Naive B cell (primary cell): ENCODE measurements around the gene DDTL. TPM values are rescaled to one million over a fixed set of nuclear protein-coding genes. Genes with fewer than 3 reads are reported as not detected.

Experiments
- ATAC-seq, 2 donors: fragments of 150-1000 bp; cut with Tn5 transposase; 2 replicates each; pipeline ENCODE4 v1.10.0; 2021; ENCODE audit warnings: low read depth in 2 of 2, mild to moderate bottlenecking in 2 of 2, moderate library complexity in 2 of 2
- DNase-seq: peaks from one replicate; pipeline ENCODE4 v3.0.0; 2022
- H3K27ac Mint-ChIP-seq, 6 donors: one replicate each; pipeline ENCODE4 v1.8.0; 2020 to 2022; ENCODE audit warnings: mild to moderate bottlenecking in 6 of 6, mixed read lengths in 6 of 6, moderate library complexity in 5 of 6, inconsistent platforms in 2 of 6
- H3K27me3 Mint-ChIP-seq, 3 donors: one replicate each; pipeline ENCODE4 v1.8.0; 2021 to 2022; ENCODE audit warnings: mixed read lengths in 3 of 3, mild to moderate bottlenecking in 1 of 3
- H3K36me3 Mint-ChIP-seq, 2 donors: one replicate each; pipeline ENCODE4 v1.8.0; 2020 to 2022; ENCODE audit warnings: mixed read lengths in 2 of 2, inconsistent platforms in 1 of 2, mild to moderate bottlenecking in 1 of 2
- H3K4me1 Mint-ChIP-seq, 3 donors: one replicate each; pipeline ENCODE4 v1.8.0; 2020 to 2022; ENCODE audit warnings: mixed read lengths in 3 of 3, inconsistent platforms in 1 of 3, mild to moderate bottlenecking in 1 of 3, moderate library complexity in 1 of 3
- H3K4me3 Mint-ChIP-seq, 8 donors: one replicate each; pipeline ENCODE4 v1.8.0; 2020 to 2022; ENCODE audit warnings: mild to moderate bottlenecking in 8 of 8, mixed read lengths in 8 of 8, moderate library complexity in 8 of 8, inconsistent platforms in 2 of 8
- H3K9me3 Mint-ChIP-seq, 7 donors: one replicate each; pipeline ENCODE4 v1.8.0; 2020 to 2022; ENCODE audit warnings: mixed read lengths in 7 of 7, mild to moderate bottlenecking in 5 of 7, inconsistent platforms in 2 of 7, moderate library complexity in 1 of 7
- polyA plus RNA-seq, 6 donors: library from polyadenylated mRNA; unstranded; fragments of 300-500 nt; fragmentation: Illumina TruSeq; gene quantifications; one replicate each; pipeline ENCODE4 v1.2.3, GENCODE V29; 2021; ENCODE audit warnings: low read depth in 6 of 6

The DDTL gene
- polyA plus RNA-seq, 6 donors from 2014 or later, result 0.89 to 5.3 (median 1.3) TPM

DNA sequence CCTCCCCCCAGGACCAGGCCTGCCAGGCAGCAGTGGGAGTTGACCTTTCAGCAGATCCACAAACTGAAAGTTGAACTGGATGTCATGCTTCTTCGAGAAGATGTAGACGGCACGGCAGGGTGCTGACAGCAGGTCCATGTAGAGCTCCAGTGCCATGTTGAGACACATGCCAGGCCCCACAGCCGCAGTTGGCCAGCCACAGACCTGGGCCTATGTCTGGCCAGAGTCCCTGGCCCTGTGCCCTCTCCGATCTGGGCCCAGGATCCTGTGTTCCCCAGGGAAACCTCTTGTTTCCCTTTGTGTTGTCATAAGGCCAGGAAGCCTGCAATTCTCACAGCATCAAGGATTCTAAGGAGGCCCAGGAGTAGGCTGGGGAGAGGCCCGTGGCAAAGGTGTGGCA lies 38.5 kb downstream of the DDTL start, which contains the start of gene GSTT4:
Gene GSTT4, minus strand, starts transcription at position 253 of the 400 bp plus-strand sequence. Its CDS starts 97 bp downstream, at position 156.
- Mint-ChIP-seq H3K9me3 (no peaks in the 10 kb centered on the region), H3K36me3 (no peaks in the 10 kb centered on the region), H3K4me3 (no peak within 1 kb of the TSS), H3K27ac (peak within 1 kb of the TSS in 1 of 6 donors; percentile 27), H3K27me3 (peaks cover 0 to 19% (median 10%) of the 10 kb centered on the region in 3 donors), H3K4me1 (peaks cover 0 to 7% (median under 1%) of the 10 kb centered on the region in 3 donors)
- ATAC-seq, result no peak
- no peak for DNase-seq

DNA sequence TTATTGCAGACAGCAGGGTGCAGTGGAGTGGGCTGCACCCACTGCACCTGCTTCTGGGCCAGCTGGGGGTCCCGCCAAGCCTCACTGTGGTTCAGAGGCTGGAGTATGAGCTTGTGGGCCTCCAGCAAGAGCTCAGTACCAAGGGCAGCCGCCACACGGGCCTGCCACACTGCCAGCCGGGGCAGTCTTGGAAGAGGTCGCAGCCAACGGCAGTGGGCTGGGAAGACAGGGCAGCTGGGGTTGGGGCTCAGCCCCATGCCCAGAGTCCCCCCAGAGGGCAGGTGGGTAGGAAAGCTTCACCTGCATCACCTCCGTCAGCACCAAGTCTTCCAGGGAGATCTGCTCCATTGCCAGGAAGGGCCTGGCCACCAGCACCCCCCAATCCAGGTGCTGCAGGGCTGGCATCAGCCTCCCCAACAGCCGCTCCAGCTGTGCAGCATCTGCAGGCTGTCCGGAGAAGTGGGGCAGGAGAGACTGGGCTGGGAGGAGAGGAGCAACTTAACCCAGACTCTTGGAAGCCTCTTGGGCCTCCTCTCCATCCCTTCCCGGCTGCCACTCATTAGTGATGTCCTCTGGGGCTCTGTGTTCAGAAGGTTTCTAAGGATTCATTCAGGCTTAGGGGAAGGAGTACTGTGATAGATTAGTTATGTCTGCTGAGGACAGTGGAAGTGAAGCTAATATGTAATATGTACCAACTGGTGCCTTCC lies 39.7 kb downstream of the DDTL start:
- H3K27ac Mint-ChIP-seq, result peak overlapping the region in 1 of 6 donors; percentile 27
- DNase-seq, result no peak
- no peak for ATAC-seq
- H3K9me3 Mint-ChIP-seq, result peaks cover 0 to 4% (median 0%) of the 10 kb centered on the region in 7 donors
- peaks cover 6 to 18% (median 7%) of the 10 kb centered on the region in 3 donors for H3K4me1 Mint-ChIP-seq
- no peaks in the 10 kb centered on the region for H3K36me3 Mint-ChIP-seq
- no peak overlapping the region for H3K4me3 Mint-ChIP-seq
- peaks cover 0 to 17% (median 10%) of the 10 kb centered on the region in 3 donors for H3K27me3 Mint-ChIP-seq

DNA sequence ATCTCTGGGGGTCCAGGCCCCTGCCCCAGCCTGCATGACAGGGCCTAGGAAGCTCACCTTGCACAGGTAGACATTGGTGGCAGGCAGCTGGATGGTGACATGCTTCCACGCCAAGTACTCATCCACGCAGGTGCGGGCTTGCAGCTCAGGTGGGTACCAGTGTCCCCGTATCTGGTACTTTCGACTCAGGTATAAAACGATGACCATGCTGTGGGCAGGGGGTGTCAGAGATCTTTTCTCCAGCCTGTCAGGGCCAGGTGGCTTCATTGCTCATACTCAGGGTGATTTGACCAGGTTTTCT lies 40.2 kb downstream of the DDTL start:
- Mint-ChIP-seq H3K4me1 (peaks cover 7 to 23% (median 8%) of the 10 kb centered on the region in 3 donors), H3K9me3 (peaks cover 0 to 4% (median 0%) of the 10 kb centered on the region in 7 donors), H3K27ac (no peak overlapping the region), H3K4me3 (no peak overlapping the region), H3K27me3 (peaks cover 0 to 12% (median 5%) of the 10 kb centered on the region in 3 donors), H3K36me3 (no peaks in the 10 kb centered on the region)
- ATAC-seq, result no peak
- DNase-seq, result no peak

DNA sequence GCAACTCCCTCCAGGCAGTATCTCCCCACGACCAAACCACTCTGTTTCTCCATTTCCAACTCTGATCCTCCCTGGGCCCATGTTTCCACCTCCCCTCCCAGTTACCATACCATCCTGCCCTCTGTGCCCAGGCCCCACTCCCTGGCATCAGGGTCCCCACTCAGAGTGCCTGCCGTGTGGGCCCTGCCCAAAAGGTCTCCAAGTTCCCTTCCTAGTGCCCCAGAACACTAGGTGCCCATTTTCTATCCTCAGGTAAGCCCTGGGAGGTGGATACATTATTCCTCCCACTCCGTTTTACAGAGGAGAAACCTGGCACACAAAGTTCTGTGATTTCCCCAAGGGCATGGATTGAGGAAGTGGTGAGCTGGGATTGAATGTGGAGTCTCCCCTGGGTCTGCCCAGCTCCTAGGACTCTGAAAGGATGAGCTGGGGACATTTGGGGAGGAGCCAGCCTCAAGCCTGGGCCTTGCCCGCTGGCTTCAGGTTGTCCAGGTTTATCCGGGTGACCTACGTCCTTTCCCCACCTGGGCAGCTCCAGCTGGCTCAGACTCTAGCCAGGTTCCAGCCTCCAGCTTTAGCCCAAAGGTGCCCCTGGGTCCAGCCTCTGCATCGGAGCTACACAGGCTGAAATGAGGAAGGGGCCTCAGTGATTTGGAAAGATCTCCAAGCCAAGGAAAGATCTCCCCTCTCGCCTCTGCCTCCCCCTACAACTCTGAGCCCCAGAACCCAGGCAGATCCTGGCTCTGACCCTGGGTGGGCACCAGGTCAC lies 40.7 kb downstream of the DDTL start:
- Mint-ChIP-seq H3K4me1 (peaks cover 7 to 25% (median 14%) of the 10 kb centered on the region in 3 donors), H3K9me3 (peaks cover 0 to 4% (median 0%) of the 10 kb centered on the region in 7 donors), H3K27ac (no peak overlapping the region), H3K36me3 (no peaks in the 10 kb centered on the region), H3K4me3 (no peak overlapping the region), H3K27me3 (peaks cover 0 to 7% (median 0%) of the 10 kb centered on the region in 3 donors)
- ATAC-seq, result no peak
- DNase-seq, result no peak

DNA sequence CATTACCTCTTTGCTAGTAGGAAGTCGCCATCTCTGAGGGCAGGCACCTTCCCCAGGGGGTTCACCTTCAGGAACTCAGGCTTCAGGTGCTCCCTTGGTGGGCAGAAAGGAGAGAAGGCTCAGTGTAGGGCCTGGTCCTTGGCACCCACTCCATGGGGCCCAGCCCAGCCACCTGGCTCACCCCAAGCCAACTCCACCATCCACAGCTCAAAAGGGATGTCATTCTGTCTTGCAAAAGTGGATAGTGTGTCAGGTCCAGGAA lies 41.3 kb downstream of the DDTL start:
- Mint-ChIP-seq H3K9me3 (peaks cover 0 to 4% (median 0%) of the 10 kb centered on the region in 7 donors), H3K27ac (no peak overlapping the region)

DNA sequence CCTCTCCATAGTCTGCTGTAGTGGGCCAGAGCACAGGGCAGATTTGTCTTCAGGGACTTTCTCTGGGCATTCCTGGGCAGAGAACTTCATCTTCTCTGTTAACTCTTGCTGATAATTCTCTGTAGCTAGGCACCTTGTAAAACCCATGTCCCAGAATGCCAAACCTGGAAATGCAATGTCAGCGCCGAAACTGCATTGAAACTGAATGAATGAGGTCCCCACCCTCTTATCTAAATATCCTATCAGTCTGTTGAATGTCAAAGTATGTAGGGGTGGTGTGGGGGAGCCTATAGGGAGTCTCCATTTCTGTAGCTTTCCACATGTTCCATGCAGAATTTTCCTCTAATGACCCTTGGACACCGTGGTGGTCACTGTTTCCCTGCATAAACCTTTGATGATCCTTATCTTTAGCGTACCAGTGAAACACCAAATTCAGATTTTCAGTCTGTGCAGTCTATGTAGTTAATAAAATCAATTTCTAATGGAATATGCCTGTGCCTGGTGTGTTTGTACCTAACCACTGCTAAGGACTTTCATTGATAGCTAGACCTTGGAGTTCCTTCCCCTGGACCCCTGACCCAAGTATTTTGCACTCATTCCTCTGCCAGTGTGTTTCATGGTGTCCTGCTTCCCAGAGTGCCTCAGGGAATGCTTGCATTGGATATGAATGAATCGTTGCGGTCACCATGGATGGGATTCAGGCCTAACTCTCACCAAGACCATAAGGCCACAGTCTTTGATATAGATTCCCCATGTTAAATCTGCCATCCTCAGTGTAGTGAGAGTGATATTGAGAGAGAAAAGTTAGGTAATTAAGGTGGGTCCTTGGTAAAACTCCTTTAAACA lies 41.9 kb downstream of the DDTL start:
- peak overlapping the region in 1 of 6 donors; percentile 42 for H3K27ac Mint-ChIP-seq
- H3K9me3 Mint-ChIP-seq, result peaks cover 0 to 4% (median 0%) of the 10 kb centered on the region in 7 donors
- peaks cover 0 to 1% (median 0%) of the 10 kb centered on the region in 3 donors for H3K27me3 Mint-ChIP-seq
- H3K4me3 Mint-ChIP-seq, result peak overlapping the region in 2 of 8 donors; percentile 53 to 96
- H3K36me3 Mint-ChIP-seq, result no peaks in the 10 kb centered on the region
- ATAC-seq, result no peak
- peaks cover 7 to 32% (median 17%) of the 10 kb centered on the region in 3 donors for H3K4me1 Mint-ChIP-seq
- DNase-seq, result no peak

More for the DNA sequence above, 41.3 kb downstream of the DDTL start:
- Mint-ChIP-seq H3K27me3 (peaks cover 0 to 7% (median 0%) of the 10 kb centered on the region in 3 donors), H3K36me3 (no peaks in the 10 kb centered on the region), H3K4me3 (no peak overlapping the region), H3K4me1 (peaks cover 7 to 28% (median 16%) of the 10 kb centered on the region in 3 donors)
- DNase-seq (no peak), ATAC-seq (no peak)

DNA sequence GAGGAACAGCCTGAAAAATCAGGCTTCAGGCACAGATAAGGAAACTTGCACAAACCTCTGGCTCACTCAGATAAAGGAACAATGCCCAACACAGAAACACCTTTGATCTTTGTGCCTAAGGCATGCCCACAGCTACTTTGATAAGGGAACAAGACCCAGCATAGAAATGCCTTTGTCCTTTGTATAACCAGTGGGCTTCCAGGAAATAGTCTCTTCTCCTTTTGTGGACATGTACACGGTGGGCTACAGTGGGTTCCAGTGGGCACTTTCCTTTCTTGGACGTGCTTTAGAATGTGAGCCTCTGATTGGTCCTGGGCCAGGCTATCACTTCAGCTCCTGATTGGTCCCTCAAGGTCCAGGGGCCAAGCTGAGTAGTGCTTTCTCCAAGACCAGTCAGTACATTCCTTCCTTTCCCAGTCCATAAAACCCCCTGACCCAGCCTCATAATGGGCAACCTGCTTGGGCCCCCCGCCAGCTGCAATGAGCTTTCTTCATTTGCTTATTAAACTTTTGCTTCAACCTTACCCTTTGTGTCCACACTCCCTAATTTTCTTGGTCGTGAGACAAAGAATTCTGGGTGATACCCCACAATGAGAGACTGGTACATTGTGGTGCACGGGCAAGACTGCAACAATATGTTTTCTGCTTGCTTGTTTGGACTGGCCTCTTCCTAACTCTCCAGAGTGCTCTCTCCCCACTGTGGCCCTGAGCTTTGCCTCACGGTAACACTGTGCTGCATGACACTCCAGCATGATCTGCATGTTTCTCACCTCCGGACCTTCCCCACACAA lies 42.7 kb downstream of the DDTL start:
- no peak for DNase-seq
- Mint-ChIP-seq H3K9me3 (peaks cover 0 to 4% (median 0%) of the 10 kb centered on the region in 7 donors), H3K27ac (peak overlapping the region in 1 of 6 donors; percentile 16), H3K36me3 (no peaks in the 10 kb centered on the region), H3K27me3 (no peaks in the 10 kb centered on the region), H3K4me3 (peak overlapping the region in 4 of 8 donors; percentile 48 to 96 (median 62)), H3K4me1 (peaks cover 10 to 40% (median 17%) of the 10 kb centered on the region in 3 donors)
- ATAC-seq, result no peak

DNA sequence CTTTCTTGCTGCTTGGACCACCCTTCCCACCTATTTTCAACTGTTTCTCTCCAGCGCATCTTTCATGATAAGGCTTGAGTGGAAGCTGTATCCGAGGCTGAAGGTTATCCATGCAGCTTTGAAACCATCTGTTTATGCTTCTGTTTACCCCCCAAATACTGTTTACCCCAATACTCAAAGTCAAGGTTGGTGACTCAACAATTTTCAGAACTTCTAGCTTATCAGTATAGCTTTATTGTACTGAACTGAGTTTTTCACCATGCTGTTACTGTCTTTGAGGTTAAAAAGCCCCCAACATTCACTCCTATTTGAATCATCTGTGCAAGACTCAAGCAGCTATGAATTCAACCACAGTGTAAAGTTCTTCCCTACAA lies 43.3 kb downstream of the DDTL start:
- Mint-ChIP-seq H3K27me3 (no peaks in the 10 kb centered on the region), H3K9me3 (peaks cover 0 to 4% (median 0%) of the 10 kb centered on the region in 7 donors), H3K4me3 (peak overlapping the region; percentile 36 to 97 (median 72)), H3K27ac (peak overlapping the region in 5 of 6 donors; percentile 16 to 98 (median 90)), H3K36me3 (no peaks in the 10 kb centered on the region), H3K4me1 (peaks cover 12 to 46% (median 17%) of the 10 kb centered on the region in 3 donors)
- no peak for ATAC-seq
- no peak for DNase-seq

DNA sequence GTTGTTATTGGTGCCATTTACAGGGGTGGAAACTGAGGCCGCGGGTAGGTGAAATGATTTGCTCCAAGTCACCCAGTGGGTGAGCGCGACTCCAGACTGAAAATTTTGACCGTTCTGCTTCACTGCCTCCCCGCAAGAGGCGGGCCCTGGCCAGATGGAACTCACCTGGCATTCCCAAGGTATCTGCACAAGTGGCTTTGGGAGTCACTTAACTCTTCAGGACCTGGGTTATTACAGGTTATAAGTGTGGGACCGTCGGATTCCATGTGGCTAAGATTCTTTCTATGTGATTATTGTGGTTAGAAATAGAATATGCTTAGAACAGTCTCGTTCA lies 45.0 kb downstream of the DDTL start:
- H3K27ac Mint-ChIP-seq, result peak overlapping the region in 5 of 6 donors; percentile 53 to 100 (median 83)
- peaks cover 0 to 4% of the 10 kb centered on the region in 2 donors for H3K36me3 Mint-ChIP-seq
- ATAC-seq (no peak), DNase-seq (no peak)
- peak overlapping the region; percentile 91 to 99 (median 96) for H3K4me3 Mint-ChIP-seq
- H3K27me3 Mint-ChIP-seq, result no peaks in the 10 kb centered on the region
- peaks cover 12 to 46% (median 17%) of the 10 kb centered on the region in 3 donors for H3K4me1 Mint-ChIP-seq
- peaks cover 0 to 4% (median 0%) of the 10 kb centered on the region in 7 donors for H3K9me3 Mint-ChIP-seq

DNA sequence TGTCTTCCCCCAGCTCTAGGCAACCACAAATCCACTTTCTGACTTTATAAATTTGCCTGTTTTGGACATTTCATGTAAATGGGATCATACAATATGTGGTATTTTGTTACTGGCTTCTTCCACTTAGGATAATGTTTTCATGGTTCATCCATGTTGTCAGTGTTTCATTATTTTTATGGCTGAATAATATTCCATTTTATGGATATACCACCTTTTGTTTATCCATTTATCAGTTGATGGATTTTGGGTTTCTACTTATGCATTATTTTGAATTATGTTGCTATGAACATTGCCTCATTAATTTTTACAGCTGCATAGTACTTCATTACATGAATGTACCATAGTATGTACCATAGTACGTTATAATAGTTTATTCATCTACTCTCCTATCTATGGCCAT lies 49.5 kb downstream of the DDTL start:
- peaks cover 11 to 34% (median 11%) of the 10 kb centered on the region in 3 donors for H3K4me1 Mint-ChIP-seq
- no peak overlapping the region for H3K4me3 Mint-ChIP-seq

DNA sequence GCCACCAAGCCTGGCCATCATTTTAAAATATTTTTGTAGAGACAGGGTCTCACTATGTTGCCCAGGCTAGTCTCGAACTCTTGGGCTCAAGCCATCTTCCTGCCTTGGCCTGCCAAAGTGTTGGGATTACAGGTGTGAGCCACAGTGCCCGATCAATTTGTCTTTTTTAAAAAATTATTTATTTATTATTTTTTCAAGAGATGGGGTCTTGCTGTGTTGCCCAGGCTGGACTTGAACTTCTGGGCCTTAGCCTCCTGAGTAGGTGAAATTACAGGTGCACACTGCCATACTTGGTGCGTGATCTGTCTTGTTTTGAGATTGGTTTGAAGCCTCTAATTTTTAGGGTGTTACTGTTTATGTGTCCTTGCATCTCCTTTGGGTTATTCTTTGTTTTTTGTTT lies 54.6 kb downstream of the DDTL start:
- Mint-ChIP-seq H3K4me1 (peaks cover 0 to 12% (median 4%) of the 10 kb centered on the region in 3 donors), H3K4me3 (no peak overlapping the region), H3K36me3 (peaks cover 8 to 13% of the 10 kb centered on the region in 2 donors), H3K9me3 (peaks cover 0 to 2% (median 0%) of the 10 kb centered on the region in 7 donors), H3K27ac (peak overlapping the region in 1 of 6 donors; percentile 59), H3K27me3 (no peaks in the 10 kb centered on the region)
- DNase-seq, result no peak
- no peak for ATAC-seq

More for the DNA sequence above, 49.5 kb downstream of the DDTL start:
- DNase-seq (no peak), ATAC-seq (no peak)
- no peaks in the 10 kb centered on the region for H3K27me3 Mint-ChIP-seq
- no peak overlapping the region for H3K27ac Mint-ChIP-seq
- peaks cover 8% of the 10 kb centered on the region in 2 donors for H3K36me3 Mint-ChIP-seq
- peaks cover 0 to 2% (median 0%) of the 10 kb centered on the region in 7 donors for H3K9me3 Mint-ChIP-seq
